GM18867 (cell line): Measurements from ENCODE around the gene CHAC1.

Experiments used
- ATAC-seq: cut with Tn5 transposase; IDR thresholded peaks from one replicate; pipeline ENCODE4 v1.9.1; 2021; ENCODE audit warnings: mild to moderate bottlenecking, moderate library complexity; ENCODE audit not compliant: unreplicated experiment

The CHAC1 gene

DNA sequence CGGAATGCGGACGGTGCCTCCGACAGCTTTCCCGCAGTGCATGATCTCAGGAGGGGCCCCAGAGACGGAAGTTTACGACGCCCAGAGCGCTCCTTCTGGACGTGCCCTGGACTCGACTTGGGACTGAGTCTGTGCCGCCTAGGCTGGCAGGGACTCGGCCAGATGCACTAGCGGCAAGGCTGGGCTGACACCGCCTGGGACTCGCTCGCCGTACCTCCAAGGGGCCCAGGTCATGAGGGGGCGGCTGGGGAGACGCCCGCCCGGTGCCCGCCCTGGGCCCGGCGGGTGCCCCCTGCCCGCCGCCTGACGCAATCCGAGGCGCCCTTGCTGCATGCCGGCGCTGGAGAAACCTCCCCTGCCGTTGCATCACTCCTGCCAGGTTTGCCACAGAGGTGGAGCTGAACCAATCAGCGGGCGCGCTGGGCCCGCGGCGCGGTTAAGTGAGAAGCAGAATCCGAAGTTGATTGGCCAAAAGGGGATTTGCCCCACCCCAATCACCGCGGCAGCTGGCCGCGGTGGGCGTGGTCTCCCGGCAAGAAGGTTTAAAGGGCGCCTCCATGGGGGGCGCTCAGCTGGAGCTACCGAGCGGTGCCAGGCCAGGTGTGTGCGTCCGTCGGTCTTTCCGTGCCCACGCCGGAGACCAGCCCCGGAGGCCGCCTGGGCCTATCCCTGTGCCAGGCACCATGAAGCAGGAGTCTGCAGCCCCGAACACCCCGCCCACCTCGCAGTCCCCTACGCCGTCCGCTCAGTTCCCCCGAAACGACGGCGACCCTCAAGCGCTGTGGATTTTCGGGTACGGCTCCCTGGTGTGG, at the start of gene CHAC1:
CHAC1 (plus strand) TSS at position 571 of the 812 bp plus-strand sequence; CDS start at position 684, 113 bp downstream.
- ATAC-seq: peak; percentile 94

DNA sequence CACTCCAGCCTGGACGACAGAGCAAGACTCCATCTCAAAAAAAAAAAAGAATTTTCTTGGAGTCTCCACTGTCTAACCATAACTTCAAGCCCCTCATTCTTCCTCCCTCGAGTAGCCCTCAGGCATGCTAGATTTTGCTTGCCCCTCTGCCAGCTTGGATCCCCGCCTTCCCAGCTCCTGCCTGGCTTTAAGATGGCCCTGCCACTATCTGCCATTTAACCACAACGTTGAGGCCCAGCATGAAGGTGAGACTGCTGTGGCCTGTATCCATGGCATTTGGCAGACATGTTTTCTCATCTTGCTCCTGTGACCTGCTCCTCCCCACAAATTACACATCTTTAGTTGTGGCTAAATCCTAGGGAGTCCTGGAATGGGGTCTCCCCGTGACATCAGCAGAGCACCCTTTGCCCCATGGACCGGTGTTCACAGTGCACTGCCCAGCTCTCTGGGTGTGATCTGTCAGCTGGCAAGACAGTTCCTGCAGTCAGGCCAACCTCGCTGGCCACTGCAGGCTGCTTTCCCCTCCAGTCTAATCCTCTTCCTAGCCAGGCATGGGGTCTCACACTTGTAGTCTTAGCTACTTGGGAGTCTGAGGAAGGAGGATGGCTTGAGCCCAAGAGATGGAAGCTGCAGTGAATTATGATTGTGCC, 48.6 kb upstream of the CHAC1 start:
- no peak for ATAC-seq

GRCh38 chr15:40906091-40906990, 46.9 kb upstream of the CHAC1 start:
- ATAC-seq: peak; percentile 64

DNA sequence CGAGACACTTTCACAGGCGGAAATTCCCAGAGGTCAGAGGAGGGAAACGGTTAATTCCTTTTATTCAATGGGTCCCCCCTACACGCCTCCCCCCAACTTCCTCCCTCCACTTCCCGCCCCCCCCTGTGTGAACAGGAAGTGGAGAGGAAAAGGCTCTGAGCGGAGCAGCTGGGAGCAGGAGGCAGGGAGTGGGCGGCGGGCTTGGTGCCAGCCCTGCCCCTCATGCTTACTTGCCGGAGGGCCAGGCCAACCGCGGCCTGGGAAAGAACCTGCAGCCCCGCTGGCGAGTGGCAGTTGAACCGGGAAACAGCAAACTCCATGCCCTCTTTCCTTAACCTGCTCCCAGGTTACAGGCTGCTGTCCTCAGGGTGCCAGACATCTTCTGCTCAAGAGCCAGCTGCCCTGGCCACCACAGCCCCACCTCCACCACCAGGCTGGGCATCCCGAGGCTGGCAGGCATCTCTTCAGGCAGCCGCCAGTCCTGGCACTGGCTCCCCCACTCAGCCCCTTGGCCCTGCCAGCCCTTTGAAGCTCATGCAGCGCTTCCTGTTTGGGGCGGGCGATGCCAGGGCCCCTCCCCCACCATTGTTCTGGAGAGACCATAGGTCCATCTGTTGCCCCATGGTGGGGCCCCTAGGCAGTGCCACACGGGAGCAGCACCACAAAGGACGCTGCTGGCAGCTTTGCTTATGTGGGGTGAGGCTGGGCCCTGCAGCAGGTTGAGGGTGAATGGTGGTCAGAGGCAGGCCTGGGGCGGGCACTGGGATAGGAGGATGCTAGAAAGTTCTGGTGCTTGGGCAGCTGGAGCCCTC, 46.1 kb upstream of the CHAC1 start:
- no peak for ATAC-seq

DNA sequence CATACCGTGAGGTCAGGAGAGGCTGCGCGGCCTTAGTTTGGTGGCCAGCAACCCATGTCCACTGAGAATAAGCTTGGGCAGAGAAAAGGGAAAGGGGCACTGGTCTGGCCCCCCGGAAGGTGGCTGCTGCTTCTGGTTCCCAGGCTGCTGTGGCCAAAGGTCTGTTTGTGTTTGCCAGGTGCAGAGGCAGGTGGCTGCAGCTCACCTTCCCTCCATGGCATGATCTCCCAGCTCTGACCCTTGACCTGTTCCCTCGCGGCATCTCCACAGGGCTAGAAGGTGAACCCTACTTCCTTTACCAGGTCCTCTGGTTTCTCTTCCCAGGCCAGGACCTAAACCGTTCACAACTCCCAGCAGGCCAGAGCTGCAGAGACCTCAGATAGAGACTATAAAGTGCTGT, 45.2 kb upstream of the CHAC1 start:
- no peak for ATAC-seq

DNA sequence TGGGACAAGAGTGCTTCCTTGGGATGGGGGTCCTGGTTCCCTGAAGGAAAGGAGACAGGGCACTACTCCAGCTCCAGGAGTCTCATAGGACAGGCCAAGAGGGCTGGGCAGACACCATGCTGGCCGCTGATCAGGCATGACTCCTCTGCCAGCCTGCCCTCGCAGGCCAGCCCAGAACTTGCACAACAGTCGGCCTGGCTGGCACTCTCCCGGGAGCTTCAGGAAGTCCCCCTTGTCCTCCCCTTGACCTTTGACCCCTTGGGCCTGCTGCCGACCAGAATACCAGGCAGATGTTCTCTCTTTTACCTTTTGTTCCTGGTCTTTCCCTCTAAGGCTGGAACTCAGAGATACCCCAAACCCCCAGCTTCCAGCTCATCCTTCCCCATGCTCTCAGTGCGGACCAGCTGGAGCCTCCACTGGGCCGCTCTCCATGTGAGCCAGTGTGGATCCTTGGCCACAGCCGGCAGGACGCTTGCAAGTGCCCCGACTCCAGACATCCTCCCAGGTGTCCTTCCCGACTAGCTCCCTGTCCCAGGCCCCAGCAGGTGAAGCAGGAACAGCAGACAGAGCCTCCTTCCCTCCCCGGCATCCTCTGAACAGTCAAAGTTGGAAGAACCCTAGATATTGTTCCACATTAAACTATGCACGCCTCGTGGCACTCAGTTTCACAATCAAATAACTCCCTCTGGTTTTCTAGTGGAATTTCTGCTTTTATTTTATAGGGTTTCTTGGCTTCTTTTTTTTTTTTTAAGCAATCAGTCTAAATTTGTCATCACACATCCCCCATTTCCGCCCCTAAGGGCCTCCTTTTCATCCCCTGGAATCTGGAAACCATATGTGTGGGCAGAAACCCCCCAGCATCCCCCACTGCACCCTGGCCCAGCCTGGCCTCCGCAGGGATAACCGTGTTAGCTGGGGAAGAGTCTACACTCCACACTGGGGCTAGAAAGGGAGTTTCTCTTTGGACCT, 43.3 kb upstream of the CHAC1 start:
- no peak for ATAC-seq

DNA sequence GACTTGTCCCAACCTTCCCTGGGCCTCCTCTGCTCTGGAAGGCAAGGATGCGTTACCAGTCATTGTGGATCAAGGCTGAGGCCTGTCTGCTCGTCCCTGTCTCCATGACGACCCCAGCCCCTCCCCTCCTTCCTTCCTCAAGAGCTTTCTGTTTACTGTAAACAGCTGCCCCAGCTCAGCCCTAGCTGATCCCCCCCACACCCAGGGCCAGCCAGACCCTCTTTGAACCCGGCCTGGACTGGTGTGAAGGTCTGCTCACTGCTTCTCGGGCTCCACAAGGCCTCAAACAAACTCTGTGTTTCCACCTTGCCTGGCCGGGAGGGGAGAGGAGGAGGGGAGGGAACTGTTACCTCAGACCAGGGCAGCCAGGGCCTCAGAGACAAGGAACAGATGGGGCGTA, 42.1 kb upstream of the CHAC1 start:
- no peak for ATAC-seq

DNA sequence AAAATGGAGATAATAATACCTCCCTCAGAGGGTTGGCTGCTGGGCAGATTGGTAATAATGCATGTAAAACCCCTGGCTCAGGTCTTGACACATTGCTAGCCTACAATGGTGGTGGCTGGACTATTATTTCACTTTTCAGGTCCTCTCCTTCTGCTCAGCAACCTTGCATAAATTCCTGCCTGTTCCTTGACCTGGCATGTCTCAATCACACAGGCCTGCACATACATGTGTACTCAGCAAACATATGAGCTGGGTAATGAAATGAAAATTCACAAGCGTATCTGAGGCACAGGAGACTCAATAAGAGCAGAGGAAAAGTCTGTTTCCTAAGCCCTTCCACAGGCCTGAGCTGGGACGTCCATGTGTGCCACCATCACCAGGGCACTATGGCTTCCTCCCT, 41.6 kb upstream of the CHAC1 start:
- no peak for ATAC-seq

GRCh38 chr15:40912478-40912877, 40.8 kb upstream of the CHAC1 start:
- no peak for ATAC-seq

DNA sequence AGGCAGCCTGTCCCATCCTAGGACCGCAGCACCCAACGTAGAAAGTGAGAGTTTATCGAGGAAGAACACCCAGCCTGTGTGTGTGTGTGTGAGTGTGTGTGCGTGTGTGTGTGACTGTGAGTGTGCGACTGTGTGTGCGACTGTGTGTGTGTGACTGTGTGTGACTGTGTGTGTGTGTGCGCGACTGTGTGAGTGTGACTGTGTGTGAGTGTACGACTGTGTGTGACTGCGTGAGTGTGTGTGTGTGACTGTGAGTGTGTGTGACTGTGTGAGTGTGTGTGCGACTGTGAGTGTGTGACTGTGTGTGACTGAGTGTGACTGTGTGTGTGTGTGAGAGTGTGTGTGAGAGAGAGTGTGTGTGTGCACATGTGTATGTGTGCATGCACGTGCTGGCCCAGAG, 39.3 kb upstream of the CHAC1 start:
- no peak for ATAC-seq

GRCh38 chr15:40914486-40914885, 38.8 kb upstream of the CHAC1 start:
- no peak for ATAC-seq

- no peak for ATAC-seq
These were observed 38.1 kb upstream of the CHAC1 start for GRCh38 chr15:40915116-40915661.

DNA sequence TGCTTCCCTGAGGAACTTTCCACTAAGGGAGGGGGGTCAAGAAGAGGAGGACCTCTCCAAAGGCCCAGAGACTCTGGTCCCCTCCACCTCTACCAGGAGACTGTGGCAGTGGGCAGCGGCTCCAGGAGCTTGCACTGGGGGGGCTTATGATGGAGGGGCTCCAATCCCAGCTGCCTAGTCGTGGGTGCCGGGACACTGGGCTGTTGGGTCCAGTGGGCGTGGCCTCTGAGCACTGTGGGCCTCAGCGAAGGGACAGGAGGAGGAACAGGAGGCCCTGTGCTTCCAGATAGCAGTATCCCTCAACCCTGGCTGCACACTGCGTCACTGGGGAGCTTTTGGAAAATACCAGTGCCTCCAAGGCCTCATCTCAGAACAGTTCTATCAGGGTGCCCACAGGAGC, 37.6 kb upstream of the CHAC1 start:
- no peak for ATAC-seq

GRCh38 chr15:40917585-40917984, 35.7 kb upstream of the CHAC1 start:
- ATAC-seq: no peak

- ATAC-seq: no peak
These were observed 35.0 kb upstream of the CHAC1 start for GRCh38 chr15:40918146-40918798.

- ATAC-seq: no peak
These were observed 34.4 kb upstream of the CHAC1 start for GRCh38 chr15:40918799-40919392.

DNA sequence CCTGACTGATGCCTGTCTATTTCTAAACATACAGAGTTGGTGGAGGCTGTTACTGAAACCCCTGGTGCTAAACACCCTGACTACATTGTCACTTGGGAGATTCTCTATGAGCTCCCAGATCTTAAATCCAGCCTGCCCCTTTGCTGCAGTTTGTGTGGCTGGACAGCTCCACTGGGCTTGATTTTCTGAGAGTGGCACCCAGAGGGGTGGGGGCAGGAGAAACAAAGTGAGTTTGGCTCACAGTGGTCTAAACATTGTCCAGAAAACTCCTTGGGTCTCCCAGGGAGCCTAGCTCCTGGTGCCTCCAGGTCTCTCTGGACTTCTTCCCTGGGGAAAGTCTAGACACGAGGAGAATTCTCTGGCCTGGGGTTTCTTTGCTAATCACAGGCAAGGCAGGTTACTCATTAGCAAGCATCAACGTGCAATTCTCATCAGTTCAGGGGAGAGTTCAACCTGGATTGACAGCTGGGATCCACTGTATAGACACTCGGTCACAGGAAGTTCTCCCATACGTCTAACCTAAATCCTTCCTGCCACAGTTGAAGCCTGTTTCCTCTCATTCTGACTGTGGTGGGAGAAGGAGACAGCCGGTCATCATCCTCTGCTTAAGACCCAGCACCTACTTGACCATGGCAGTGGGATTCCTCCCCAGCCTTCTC, 31.2 kb upstream of the CHAC1 start:
- no peak for ATAC-seq

GRCh38 chr15:40922608-40923005, 30.7 kb upstream of the CHAC1 start:
- no peak for ATAC-seq
